GM12873 (cell line): ENCODE results near the gene SLC10A7.

Experiments
- CTCF ChIP-seq: IDR thresholded peaks from 2 replicates; pipeline ENCODE4 v1.5.1; 2012; ENCODE audit warnings: low read depth, mild to moderate bottlenecking, moderate library complexity, low read length, control low read depth; ENCODE audit not compliant: insufficient read depth; ENCODE audit errors: missing control alignments

SLC10A7 gene

DNA sequence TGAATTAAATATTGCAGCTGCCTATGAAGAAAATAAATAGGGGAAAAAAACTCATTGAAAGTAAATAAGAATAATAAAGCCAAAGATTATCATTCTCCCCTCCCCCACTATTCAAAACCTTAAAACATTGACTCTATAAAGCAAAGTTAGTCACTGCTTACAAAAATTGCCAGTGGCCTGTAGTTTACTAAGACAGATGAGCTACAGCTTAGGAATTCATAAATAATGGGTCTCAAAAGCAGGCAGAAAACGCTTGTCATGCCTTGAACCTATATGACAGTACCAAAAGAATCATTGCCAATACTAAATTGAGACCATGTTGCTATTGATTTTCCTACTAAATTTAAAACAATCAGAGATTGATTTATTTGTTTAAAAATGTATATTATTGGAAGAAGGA is 78.9 kb downstream of the SLC10A7 start:
- TF ChIP-seq CTCF = no peak

DNA sequence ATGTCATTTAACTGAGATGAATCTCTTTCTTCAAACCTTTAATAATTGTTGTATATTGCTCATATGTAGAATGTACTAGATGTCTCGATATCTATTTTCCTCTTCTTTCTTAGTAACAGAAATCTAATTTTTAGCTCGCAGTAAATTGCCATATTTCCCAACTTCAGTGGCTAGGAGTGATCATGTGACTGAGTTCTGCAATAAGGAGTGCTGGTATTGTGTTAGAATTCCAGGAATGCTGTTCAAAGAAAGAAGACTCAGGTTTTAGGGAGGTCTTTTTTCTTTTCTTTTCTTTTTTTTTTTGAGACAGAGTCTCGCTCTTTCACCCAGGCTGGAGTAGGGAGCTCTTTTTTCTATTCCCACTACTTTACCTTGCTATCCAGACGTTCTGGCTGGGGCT is 81.7 kb downstream of the SLC10A7 start:
- no peak for TF ChIP-seq CTCF

DNA sequence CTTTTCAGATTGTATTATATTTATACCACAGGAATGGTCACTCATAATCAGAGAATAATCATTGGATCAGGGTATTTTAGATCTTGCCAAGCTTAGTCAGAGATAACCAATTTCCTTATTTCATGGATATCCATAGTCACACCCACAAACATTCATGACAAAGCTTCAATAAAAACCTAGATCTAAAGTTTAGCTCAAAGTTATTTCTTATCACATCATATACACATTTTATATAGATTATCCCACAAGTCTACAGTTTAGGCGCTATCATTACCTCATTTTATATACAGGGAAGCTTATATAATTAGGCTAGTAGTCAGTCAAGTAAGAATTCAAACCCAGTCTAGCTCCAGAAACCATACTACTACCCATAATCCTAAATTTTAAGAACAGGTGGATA is 82.3 kb downstream of the SLC10A7 start:
- no peak for TF ChIP-seq CTCF

- no peak for TF ChIP-seq CTCF
Observed at GRCh38 chr4:146437778-146438177, 84.0 kb downstream of the SLC10A7 start.

- no peak for TF ChIP-seq CTCF
Observed at GRCh38 chr4:146436423-146437162, 85.1 kb downstream of the SLC10A7 start.

- no peak for TF ChIP-seq CTCF
Observed at GRCh38 chr4:146435962-146436361, 85.8 kb downstream of the SLC10A7 start.

GRCh38 chr4:146432065-146432464 is 89.7 kb downstream of the SLC10A7 start:
- TF ChIP-seq CTCF = no peak

DNA sequence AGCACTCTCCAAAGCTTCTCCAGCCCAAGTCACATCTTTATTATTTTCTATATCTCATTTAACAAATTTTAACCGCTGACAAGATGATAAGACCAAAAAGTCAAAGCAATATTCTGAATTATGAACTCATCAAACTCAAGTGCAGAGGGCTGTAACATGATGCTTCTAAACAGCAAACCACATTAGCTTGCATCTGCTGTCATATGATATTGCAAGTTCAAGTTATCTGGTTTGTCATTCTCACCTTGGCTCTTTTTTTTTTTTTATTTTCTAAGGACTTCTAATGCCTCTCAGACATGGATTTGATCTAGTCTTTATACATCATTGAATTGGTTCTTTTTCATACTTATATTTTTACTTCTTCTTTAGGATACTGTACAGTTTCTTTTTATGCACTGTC is 93.4 kb downstream of the SLC10A7 start:
- TF ChIP-seq CTCF = no peak
